KG1 (cell line): Measurements from ENCODE around the gene ILKAP.

Experiments used
- DNase-seq: peaks from one replicate; lab custom pipeline; 2025; lab: John Stamatoyannopoulos, UW

ILKAP gene

DNA sequence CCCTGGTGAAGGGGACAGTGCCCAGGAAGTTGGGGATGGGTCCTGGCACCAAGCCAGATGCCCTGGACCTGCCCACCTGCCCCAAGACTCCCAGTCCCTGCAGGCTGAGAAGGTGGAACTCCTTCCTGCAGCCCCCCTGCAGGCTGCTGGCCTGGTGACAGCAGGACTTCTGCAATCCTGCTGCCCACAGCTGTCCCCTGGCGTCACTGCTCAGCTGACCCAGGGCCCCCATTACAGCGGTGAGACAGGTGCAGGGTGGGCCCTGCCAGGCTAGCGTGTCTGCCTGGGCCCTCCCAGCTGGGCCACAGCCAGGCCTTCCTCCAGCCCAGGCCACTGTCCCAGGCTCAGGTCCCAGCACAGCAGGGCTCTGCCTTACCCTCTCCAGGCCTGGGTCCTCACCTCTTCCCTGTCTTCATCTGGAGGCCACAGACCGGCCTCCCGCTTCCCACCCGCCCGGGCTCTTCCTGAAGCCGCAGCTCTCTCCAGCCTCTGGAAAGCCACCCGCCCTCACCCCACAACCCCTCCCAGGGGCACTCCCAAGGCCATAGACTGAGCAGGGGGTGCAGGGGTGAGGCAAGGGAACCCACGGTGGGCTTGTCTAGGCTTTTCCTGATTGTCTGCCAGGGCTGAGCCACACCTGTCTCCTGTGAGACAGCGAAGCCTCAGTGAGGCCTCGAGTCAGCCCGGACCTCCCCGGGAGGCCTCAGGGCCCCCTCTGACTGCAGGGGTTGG, 53.5 kb downstream of the ILKAP start:
- DNase-seq, result no peak

DNA sequence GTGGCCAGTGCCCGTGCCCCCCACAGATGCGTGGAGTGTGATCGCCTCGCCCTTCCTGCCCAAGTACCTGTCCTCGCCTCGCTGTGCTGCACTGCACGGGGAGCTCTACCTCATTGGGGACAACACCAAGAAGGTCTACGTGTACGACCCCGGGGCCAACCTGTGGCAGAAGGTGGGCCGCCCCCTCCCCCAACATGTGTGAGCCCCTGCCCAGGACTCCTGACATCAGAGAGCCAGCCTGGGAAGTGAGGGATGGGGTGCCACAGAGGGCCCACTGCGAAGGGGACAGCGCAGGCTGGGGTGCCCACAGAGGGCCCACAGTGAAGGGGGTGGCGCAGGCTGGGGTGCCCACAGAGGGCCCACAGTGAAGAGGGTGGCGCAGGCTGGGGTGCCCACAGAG, 54.5 kb downstream of the ILKAP start:
- no peak for DNase-seq

DNA sequence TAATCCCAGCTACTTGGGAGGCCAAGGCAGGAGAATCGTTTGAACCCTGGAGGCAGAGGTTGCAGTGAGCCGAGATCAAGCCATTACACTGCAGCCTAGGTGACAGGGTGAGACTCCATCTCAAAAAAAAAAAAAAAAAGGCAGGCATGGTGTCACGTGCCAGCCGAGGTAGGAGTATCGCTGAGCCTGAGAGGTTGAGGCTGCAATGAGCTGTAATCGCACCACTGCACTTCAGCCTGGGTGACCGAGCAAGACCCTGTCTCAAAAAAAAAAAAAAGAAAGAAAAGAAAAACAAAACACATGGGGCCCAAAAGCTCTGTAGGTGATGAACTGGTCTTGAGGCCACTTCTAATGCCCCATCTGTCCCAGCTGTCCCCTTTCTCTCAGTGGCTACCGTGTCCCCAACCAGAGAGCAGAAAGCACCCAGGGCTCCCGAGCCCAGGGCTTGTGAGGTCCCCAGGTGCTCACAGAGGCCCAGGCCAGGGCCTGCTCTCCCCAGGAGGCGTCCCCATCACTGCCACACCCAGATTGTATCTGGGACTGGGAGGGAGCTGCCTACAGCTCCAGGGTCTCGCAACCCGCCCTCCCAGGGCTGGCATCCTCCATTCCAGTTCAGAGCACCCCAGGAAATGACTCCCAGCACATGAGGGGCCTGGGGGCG, 56.5 kb downstream of the ILKAP start:
- DNase-seq, result no peak

DNA sequence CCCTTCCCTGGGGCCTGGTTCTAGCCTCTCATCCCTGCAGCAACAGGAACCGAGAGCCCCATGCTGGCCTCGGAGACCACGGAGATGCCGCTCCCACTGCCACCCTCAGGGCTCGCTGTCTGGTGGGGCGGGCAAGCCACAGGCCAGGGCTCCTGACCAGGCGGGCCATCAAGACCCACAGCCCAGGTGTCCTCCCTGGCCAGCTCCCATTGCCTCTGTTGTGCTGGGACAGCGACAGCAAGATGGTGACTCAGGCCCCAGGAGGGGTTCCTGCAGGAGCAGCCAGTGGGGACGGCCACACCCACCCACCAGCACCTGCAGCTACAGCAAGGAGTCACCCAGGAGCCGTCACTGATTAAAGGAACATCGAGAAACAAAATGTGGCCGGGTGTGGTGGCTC, 57.6 kb downstream of the ILKAP start:
- DNase-seq, result no peak

DNA sequence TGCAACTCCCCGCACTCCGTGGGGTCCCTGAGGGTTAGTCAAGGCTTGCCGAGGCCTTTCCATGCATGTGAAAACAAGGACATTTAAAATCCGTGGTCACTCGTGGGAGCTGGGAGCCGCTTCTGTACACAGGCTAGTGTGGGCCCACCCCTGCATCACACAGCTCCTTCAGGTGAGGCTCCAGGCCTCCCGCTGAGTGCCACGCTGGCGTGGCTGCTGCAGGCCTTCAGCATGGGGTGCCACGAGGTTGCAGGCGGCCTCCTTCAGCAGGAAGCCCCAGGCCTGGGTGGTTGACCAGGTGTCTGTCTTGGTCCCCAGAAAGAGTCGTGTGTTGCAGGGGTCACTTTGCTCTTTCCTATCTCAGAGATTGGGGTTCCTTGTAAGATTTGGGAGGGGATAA, 58.4 kb downstream of the ILKAP start:
- no peak for DNase-seq

DNA sequence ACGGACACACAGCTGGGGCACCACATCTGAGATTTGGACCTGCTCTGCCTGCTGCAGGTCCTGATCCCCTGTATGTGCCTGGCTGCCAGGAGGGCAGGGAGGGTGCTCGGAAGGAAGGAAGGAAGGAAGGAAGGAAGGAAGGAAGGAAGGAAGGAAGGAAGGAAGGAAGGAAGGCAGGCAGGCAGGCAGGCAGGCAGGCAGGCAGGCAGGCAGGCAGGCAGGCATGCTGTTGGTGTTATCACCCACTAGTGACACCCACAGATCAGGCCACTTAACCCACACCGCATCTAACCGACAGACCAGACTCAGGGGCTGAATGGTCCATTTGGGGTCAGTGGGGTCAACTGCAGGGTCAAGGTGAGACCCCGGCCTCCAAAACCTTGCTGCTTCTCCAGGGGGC, 59.2 kb downstream of the ILKAP start:
- DNase-seq, result no peak

DNA sequence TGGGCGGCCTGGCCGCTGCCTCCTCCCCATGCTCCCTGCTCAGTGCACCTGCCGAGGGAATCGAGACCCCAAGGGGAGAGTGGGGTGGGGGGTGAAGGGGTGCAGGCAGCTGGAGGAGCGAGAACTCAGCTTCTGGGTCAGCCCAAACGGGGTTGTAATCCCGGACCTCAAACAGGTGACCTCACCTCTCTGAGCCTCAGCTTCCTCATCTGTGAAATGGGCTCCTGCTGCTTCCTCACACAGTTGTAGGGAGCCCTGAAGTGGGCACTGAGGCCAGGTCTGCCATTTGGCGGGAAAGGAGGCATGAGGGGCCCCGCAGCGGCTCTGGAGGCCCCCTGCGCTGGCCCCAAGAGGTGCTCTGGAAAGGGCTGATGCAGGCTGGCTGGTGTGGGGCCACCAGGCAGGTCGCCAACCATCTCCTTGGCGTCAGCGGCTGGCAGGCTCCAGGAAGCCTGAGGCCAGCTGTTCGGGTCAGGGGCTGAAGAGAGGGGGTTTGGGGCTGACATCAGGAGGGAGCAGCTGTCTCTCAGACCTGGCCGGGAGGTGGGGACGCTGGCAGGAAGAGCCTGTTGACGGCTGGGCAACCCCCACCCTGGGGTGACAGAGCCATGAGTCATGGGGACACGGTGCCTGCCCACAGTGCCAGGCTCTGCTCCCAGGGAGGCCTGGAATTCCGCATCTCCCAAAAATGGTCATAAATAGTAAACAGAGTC, 60.1 kb downstream of the ILKAP start:
- no peak for DNase-seq

DNA sequence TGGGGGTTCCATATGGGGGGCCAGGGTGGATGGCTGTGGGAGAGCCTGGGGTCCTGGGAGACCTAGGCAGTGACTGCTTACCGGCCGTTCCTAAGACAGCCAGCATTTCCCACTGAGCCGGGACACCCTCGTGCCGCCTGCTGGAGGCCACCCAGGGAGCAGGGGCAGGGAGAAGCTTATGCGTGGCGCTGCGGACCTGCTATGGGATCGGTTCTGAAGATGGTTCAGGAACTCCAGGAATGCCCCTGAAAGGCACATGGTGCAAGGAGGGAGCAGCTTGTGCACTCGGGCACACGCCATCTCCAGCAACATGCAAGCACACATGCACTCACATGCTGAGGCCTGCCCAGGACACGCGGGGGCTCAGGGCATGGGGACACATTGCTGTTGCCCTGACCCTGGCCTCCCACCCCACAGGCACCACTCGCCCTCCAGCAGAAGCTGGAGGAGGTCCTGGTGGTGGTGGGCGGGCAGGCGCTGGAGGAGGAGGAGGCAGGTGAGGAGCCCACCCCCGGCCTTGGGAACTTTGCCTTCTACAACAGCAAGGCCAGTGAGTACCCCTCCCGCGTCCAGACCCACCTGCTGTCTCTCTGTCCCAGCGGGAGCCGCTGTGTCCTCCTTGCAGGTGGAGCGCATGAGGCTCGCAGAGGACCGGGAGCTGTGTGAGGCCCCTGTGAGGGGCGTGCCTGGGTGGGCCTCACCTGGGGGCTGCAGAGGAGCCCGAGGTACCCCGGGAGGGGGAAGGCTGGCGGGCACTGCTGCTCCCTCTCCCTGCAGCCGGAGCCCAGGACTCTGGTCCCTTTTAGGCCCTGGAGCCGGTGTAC, 60.9 kb downstream of the ILKAP start:
- DNase-seq, result no peak

DNA sequence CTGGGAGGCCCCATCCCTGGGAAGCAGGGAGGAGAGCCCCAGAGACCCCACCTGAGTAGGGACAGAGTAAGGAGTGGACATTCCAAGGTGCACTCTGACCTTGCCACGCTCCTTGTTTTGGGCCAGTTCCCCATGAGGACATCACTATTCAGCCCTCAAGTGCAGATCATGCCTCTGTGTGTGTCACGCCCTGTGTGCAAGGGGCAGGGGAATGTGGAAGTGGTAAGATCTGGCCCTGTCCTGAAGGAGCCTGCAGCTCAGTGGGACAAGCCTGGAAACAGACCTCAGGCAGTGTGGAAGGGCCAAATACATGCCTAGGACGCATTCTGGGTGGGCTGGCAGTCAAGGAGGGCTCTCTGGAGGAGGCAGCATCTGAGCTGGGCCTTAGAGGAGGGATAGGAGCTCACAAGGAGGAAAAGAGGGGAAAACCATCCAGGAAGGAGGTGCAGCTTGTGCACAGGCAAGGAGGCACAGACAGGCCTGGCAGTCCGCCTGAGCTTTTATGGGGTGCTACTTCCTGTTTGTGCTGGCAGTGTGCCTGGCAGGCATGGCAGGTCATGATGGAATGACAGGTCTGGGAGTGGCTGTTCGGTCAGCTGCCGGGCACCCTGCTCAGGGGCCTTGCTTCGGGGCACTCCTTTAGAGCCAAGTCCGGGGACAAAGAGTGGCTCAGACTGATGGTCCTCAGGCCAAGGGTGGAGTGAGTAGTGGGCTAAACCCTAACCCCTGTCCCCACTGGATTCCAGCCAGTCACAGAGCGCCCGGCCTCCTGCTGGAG, 61.8 kb downstream of the ILKAP start:
- DNase-seq, result no peak

DNA sequence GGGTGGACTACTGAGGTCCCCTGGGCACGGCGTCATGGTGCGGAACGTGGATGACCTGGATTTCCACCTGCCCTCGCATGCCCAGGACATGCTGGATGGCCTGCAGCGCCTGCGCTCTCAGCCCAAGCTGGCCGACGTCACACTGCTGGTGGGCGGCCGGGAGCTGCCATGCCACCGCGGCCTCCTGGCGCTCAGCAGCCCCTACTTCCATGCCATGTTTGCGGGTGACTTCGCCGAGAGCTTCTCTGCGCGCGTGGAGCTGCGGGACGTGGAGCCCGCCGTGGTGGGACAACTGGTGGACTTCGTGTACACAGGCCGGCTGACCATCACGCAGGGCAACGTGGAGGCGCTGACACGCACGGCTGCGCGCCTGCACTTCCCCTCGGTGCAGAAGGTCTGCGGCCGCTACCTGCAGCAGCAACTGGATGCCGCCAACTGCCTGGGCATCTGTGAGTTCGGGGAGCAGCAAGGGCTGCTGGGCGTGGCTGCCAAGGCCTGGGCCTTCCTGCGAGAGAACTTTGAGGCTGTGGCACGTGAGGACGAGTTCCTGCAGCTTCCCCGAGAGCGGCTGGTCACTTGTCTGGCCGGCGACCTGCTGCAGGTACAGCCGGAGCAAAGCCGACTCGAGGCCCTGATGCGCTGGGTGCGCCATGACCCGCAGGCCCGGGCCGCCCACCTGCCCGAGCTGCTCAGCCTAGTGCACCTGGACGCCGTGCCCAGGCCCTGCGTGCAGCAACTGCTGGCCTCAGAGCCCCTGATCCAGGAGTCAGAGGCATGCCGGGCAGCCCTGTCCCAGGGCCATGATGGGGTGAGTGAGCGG, 62.6 kb downstream of the ILKAP start:
- no peak for DNase-seq

DNA sequence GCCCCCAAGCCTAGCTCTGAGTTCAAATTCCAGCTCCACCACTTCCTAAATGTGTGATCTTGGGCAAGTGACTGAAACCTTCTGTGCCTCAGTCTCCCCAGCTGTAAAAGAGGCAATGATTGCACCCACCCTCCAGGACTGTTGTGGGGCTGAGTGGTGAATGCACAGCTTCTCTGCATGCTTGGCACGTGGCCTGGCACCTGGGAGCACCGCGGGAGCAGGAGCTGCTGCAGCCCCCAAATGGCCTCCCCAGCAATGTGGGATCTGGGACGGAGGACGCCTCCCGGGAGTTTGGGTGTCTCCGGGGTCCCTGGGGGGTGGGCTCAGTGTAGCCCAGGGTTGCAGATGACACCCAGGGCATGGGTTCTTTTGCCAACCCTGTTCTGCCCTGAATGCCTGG, 63.5 kb downstream of the ILKAP start:
- no peak for DNase-seq

DNA sequence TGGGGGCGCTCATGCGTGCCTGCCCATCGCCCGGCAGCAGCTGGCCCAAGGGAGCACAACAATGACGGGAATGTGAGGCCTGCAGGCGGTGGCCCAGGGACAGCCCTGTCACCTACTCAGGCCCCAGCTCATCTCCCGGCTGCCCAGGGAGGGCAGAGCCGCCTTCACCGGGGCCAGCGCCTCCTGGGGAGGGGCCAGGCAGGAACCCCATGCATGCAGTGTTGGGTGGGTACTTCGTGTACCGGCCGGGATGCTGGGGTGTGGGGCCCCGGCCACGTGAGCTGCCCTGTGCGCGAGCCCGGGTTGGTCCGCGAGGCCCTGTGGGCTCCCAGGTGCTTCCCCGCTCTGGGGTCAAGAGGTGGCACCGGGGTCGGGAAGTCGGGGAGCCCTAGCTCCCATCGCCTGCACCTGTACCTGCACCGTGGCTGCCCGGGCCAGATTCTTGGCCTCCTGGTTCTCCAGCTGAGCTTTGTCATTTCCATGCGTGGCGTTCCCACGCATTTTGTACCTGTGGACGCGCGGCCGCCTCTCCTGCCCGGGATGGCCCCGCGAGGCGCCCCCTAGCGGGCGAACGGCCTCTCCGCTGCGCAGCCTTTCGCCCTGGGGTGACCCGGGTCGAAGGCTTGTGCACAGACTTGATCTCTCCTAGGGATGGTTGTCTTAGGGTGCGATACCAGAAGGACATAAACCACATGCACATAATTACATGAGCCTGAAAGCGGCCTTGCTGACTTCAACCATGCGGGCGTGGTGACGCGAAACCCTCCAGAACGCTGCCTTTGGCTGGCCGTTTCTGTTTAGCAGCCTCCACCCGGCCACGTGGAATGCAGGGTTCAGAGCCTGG, 64.1 kb downstream of the ILKAP start:
- no peak for DNase-seq

DNA sequence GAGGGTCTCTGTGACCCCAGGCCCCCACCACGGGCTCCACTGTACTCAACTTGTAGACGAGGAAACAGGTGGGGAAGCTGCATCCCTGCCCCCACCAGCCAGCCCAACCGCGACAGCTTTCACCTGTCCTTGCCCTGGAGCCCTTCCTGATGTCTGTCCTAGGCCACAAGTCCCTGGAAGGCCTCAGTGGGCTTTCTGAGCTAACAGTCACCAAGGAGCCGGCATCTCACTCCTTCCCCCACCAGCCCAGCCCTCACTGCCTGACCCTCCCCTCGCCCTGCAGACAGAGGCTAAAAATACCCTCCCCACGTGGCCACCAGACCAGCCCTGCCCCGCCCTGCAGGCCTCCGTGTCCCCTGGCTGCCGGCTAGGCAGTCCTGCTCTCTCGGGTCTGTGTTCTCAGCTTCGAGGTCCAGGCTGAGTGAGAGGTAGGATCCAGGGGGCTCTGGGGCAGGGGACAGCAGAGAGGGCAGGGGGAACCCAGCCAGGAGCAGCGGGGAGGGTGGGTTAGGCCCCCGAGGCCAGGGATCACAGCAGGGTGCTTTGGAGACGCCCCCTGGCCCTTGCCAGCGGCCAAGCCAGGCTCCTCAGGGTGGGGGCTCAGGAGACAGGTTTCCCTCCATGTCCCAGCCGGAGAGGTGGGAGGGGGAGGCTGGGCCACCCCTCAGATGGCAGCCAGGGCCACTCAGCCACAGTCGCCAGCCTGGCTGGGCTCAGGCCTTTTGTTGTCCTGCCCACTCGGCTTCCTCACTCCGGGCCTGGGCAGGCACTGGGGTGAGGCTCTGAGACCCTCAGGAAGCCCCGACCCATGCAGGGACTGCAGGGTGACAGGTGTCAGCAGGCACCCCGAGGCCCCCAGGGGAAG, 64.9 kb downstream of the ILKAP start, which contains the start of gene KLHL30:
Gene KLHL30, plus strand, starts transcription at position 338 of the 865 bp plus-strand sequence. CDS start 2,087 bp downstream, outside the sequence.
- no peak for DNase-seq

DNA sequence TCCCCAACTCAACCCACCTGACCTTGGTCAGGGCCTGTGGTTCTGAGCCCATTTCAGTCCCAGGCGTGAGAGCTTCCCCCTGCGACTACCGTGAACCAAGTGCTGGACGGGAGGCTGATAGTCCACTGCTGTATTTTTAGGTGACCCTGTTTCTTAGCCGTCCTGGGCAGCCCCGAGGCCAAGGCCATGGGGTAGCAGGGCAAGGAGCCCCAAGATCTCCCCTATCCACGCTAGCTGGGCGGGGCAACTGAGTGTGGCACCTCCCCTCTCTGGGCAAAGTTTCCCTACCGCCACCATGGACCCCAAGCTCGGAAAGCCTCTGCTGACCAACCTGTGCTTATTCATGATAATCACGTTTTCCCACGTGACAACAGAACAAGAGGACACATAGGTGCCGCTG, 65.6 kb downstream of the ILKAP start:
- DNase-seq, result no peak

DNA sequence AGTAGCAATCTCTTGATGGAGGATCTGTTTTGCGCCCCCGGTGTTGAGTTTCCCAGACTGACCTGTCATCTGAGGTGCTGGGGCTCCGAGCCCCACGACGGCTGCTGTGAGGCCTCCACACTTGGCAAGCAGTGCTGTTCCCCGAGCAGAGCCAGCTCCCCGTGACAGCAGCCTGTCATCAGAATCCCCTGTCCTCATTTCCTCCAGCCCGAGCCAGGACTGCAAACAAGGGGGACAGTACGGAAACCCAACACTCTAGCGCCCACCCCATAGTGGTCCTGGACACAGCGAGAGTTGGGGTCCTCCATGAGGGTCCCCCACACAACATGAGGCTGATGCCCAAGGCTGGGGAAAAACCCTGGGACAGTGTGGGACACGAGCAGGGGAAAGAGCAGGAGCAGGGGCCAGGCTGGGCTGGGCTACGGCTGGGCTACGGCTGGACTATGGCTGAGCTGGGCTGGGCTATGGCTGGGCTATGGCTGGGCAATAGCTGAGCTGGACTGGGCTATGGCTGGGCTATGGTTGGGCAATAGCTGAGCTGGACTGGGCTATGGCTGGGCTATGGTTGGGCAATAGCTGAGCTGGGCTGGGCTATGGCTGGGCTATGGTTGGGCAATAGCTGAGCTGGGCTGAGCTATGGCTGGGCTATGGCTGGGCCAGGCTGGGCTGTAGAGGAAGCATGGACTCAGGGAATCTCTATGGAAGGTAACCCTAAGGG, 66.5 kb downstream of the ILKAP start:
- no peak for DNase-seq

DNA sequence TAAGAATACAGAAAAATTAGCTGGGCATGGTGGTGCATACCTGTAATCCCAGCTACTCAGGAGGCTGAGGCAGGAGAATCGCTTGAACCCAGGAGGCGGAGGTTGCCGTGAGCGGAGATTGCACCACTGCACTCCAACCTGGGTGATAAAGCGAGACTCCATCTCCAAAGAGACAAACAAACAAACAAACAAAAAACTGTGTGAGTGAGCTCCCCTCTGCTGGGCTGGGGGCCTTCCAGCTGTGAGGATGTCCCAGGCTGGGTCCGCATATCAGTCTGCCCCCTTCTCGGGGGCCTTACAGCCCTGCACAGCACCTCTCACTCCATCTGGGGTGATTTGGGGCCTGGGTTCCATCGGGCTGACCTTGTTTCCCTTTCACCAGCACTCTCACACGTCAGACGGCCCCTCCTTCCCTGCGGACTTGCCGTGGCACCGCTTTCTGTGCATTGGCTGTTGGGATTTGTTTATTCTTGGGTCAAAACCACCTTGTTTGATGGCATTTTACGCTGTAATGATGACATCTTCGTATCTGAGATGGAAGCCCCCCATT, 67.8 kb downstream of the ILKAP start:
- DNase-seq, result no peak

DNA sequence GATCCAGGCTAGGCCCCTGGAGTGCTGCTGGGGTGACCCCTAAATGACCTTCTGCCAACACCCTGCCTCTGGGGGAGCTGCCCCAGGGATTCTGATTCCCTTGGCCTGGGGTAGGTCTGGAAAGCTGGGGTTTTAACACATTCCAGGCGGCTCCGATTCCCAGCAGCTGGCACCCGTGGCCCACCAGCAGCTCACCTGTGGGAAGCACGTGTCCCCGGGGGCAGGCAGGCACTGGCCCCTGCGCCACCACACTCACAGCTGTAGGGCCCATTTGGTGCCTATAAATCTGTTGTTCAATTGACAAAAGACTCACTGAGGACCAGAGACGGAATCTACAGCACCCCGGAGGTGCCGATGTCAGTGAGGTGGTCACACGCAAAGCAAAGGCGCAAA, 69.1 kb downstream of the ILKAP start:
- DNase-seq, result no peak
